AG10803 (cell line): ENCODE results near the gene RUNX1.
"Not testable (repeated sequence)": the region's sequence is repeated elsewhere in the genome, so short reads cannot be mapped to it uniquely, and the experiment has no call there.

Source experiments
- DNase-seq: peaks from one replicate; pipeline ENCODE4 v3.0.0; 2010; ENCODE audit warnings: low read depth
- H3K4me3 ChIP-seq: 2 replicates; pipeline ENCODE4 v1.5.1; 2011; ENCODE audit warnings: mild to moderate bottlenecking, low read length, control low read depth
- CTCF ChIP-seq: conservative IDR thresholded peaks from 2 replicates; pipeline ENCODE4 v1.5.1; 2011; ENCODE audit warnings: mild to moderate bottlenecking, low read length, control low read depth, inconsistent platforms

RUNX1 gene

GRCh38 chr21:34809822-34810221 lies 239.3 kb downstream of the RUNX1 start:
- no peak for TF ChIP-seq CTCF
- no peak for DNase-seq

GRCh38 chr21:34808569-34809204 lies 240.4 kb downstream of the RUNX1 start:
- H3K4me3 ChIP-seq: no peak overlapping the region
- peak; percentile 82 for DNase-seq
- no peak for TF ChIP-seq CTCF

More at GRCh38 chr21:34809822-34810221, 239.3 kb downstream of the RUNX1 start:
- no peak overlapping the region for H3K4me3 ChIP-seq

- no peak overlapping the region for H3K4me3 ChIP-seq
- DNase-seq: peak; percentile 95
Measured at GRCh38 chr21:34807881-34808568, 241.1 kb downstream of the RUNX1 start.

GRCh38 chr21:34807146-34807880 lies 241.8 kb downstream of the RUNX1 start:
- no peak for TF ChIP-seq CTCF
- DNase-seq: peak; percentile 92
- no peak overlapping the region for H3K4me3 ChIP-seq

More at GRCh38 chr21:34807881-34808568, 241.1 kb downstream of the RUNX1 start:
- TF ChIP-seq CTCF: no peak

- H3K4me3 ChIP-seq: no peak overlapping the region
- TF ChIP-seq CTCF: no peak
- no peak for DNase-seq
Measured at GRCh38 chr21:34806423-34806822, 242.7 kb downstream of the RUNX1 start.

GRCh38 chr21:34805157-34805556 lies 243.9 kb downstream of the RUNX1 start:
- no peak overlapping the region for H3K4me3 ChIP-seq
- TF ChIP-seq CTCF: no peak
- DNase-seq: no peak

GRCh38 chr21:34804584-34804983 lies 244.5 kb downstream of the RUNX1 start:
- DNase-seq, H3K4me3 ChIP-seq: not testable (repeated sequence)
